ENCODE measurements around the gene VWA5B1.

Gene VWA5B1

GRCh38 chr1:20322081-20322824, 31.6 kb downstream of the VWA5B1 start:
- DNase-seq (ENCODE audit: low read depth in 2 of 2): peak in 1 of 2 donors; percentile 8

- DNase-seq (ENCODE audit: low read depth in 2 of 2): peak in 1 of 2 donors; percentile 17
Measured at GRCh38 chr1:20322825-20323612, 32.3 kb downstream of the VWA5B1 start.

GRCh38 chr1:20323613-20323920, 32.9 kb downstream of the VWA5B1 start:
- DNase-seq (ENCODE audit: low read depth in 2 of 2): no peak

DNA sequence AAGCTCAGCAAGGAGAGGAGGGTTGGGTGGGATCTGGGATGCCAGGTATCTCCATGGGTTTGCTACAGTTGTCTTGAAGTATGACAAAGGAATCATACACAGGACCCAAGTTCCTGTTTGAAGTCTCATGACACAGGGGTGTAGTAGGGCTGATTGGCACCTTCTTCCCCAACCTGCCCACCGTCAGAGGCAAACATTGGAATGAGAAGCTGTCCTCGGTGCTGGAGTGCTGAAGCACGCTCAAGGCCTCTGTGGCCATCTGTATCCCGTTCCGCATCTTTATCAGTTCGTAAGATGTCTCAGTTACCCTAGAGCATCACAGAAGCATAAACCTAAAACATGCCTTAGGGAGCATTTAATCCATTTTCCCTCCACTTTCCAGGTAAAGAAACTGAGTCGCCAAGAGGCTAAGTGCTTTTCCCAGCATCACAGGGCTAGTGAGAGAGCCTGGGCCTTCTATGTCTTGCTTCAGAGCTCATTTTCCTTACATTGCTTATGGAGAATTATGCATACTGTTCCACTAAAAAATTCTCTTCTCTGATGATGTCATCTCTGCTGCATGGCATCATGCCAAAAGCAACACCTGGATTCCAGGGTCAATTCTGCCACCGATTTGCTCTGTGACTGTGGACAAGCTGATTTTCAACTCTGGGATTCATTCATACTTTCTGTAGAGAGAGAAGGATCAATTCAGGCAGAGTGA, 34.2 kb downstream of the VWA5B1 start:
- no peak for DNase-seq (ENCODE audit: low read depth in 2 of 2)

DNA sequence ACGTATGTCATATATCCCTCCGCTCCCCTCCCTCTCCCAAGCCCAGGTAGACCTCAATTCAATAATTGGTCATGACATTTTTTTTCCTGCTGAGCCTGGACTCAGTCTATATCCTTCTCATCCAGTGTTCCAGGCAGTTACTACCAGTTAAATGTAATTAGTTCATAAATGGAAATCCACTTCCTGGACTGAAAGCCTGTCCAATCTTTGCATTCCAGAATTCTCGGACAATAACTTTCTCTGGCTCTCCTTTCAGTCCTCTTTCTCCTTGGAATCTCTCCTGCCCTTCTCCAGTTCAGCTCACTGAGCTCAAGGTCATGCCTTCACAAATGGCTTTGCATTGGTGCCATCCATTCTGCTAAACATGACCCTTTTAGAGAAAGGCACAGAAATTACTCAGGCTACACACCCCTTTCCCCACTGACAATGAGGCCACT, 34.8 kb downstream of the VWA5B1 start:
- no peak for DNase-seq (ENCODE audit: low read depth in 2 of 2)

GRCh38 chr1:20325844-20326420, 35.3 kb downstream of the VWA5B1 start:
- DNase-seq (ENCODE audit: low read depth in 2 of 2): no peak

DNA sequence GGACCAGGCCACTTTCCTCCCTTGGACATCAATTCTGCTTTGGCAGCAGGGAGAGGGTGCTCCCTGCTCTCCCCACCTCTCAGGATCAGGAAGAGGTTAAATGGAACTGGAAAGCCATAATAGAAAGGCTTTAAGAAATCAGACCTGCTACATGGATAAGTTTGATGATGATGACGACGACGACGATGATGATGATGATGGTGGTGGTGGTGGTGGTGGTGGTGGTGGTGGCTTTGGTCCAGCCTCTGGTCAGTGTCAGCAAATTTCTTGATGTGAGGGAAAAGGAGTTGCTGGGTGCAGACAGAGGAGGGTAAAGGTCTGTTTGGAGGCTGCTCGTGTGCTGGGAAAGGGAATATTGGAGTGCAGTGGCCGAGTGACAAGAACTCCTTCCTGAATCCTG, 36.8 kb downstream of the VWA5B1 start:
- DNase-seq (ENCODE audit: low read depth in 2 of 2): no peak

DNA sequence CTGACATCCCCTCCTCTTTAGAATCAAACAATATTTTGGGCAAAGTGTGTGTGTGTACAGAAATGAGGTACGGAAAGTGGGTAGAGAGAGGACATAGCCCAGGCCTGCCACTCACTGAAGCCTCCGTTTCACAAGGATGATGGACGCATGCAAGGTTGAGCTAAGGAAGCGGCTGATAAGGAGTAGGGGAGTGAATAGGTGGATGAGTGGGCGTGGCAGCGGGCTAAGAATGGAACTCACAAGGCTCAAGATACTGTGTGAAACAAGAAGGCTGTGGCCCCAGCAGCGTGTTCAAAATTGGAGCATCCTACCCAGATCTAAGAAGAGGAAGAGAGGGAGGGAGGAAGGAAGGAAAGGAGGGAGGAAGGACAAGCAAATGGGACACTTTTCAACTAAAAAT, 37.5 kb downstream of the VWA5B1 start:
- DNase-seq (ENCODE audit: low read depth in 2 of 2): no peak

- DNase-seq (ENCODE audit: low read depth in 2 of 2): no peak
Measured at GRCh38 chr1:20329793-20330542, 39.3 kb downstream of the VWA5B1 start.

- no peak for DNase-seq (ENCODE audit: low read depth in 2 of 2)
Measured at GRCh38 chr1:20334103-20334502, 43.4 kb downstream of the VWA5B1 start.

- no peak for DNase-seq (ENCODE audit: low read depth in 2 of 2)
Measured at GRCh38 chr1:20336105-20336605, 45.5 kb downstream of the VWA5B1 start.

DNA sequence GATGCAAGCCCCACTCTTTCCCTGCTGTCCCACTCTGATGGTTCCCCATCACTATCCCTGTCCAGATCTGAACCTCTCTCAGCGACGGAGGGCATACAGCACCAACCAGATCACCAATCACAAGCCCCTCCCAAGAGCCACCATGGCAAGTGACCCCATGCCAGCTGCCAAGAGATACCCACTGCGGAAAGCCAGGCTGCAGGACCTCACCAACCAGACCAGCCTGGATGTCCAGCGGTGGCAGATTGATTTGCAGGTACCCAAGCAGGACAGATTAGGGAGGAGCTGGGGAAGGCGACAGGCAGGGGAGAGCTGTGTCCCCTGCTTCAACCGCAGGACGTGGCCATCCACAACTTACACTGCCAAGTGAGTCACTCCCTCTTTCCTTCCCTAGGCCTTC, 46.9 kb downstream of the VWA5B1 start:
- no peak for DNase-seq (ENCODE audit: low read depth in 2 of 2)

GRCh38 chr1:20339811-20340457, 49.3 kb downstream of the VWA5B1 start:
- DNase-seq (ENCODE audit: low read depth in 2 of 2): no peak

DNA sequence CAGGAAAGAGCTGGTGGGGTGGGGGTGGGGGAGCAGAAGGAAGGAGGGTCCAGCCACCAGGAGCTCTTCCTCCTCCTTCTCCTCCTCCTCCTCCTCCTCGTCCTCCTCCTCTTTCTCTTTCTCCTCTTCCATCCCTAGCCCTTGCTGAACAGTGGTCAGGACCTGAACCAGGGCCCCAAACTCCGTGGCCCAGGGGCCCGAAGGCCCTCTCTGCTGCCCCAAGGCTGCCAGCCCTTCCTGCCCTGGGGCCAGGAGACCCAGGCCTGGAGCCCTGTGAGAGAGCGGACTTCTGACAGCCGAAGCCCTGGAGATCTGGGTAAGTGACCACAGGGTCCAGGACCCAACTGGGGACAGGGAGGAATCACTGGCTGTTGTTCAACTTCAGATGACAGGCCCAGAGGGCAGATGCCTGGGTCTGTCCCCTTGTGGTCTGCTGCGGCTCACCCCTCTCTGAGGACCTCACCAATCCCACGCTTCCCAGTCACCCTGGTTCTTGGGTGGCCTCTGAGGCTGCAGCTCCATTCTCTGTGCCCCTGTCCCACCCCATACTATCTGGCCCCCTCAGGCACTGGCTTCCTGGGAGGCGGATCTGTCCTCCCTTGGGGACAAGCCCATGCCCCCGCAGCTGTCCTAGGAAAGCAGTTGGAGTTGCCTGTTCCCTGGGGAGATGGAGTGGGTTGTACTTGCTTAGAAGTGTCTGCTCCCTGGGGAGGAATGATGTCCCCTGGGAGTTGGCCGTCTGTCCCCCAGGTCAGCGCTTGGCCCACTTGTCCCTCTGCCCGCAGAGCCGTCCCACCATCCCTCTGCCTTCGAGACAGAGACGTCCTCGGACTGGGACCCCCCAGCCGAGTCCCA, 51.8 kb downstream of the VWA5B1 start:
- DNase-seq (ENCODE audit: low read depth in 2 of 2): no peak

DNA sequence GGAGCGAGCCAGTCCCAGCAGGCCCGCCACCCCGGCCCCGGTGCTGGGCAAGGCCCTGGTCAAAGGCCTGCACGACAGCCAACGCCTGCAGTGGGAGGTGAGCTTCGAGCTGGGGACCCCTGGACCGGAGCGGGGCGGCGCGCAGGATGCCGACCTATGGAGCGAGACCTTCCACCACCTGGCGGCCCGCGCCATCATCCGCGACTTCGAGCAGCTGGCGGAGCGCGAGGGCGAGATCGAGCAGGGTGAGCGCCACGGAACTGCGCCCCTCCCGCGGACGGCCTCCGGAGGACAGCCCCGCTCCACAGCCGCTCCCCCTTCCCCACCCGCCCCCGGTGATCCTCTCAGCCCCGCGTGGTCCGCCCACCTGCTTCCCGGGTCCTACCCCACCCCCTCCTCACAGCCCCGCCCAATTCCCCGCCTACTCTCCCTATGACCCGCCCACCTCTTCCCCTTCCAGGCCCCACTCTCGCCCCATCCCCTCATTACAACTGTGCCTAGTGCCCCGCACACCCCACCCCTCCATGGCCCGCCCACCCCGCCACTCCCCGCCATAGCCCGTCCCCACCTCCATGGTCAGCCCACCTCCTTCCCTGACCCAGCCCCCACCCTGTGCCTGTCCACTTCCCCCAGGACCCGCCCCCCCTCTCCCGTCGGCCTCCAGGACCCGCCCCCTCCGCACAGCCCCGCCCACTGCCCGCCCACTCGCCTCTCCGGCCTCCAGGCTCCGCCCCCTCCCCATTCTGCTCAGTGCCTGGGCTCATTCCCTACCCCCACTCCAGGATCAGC, 52.7 kb downstream of the VWA5B1 start:
- peak; percentile 29 to 36 for DNase-seq (ENCODE audit: low read depth in 2 of 2)

DNA sequence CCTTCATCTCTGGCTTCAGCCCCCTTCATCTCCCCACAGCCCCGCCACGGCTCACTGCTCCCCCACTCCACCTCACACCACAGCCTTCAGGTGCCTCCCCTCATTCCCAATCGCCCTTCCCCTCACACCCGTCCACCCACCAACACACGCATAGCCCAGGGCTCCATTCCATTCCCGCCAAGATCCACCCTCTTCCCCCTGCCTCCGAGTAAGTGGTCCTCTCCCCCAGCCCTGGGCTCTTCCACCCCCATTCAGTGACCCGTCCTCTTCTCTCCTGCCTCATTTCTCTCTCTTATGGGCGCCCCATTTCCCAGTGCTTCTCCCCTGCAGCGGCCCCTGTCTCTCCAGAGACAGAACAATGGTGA, 53.2 kb downstream of the VWA5B1 start:
- DNase-seq (ENCODE audit: low read depth in 2 of 2): no peak

GRCh38 chr1:20344738-20345137, 54.1 kb downstream of the VWA5B1 start:
- DNase-seq (ENCODE audit: low read depth in 2 of 2): no peak

- DNase-seq (ENCODE audit: low read depth in 2 of 2): no peak
Measured at GRCh38 chr1:20345419-20345818, 54.7 kb downstream of the VWA5B1 start.

GRCh38 chr1:20346433-20346832, 55.8 kb downstream of the VWA5B1 start:
- no peak for DNase-seq (ENCODE audit: low read depth in 2 of 2)
